ENCODE data around the gene QKI. TPM values are rescaled to one million over a fixed set of nuclear protein-coding genes. Genes with fewer than 3 reads are reported as not detected.

QKI gene
- total RNA-seq (2021; fragmentation: NEBNext Ultra II Directional; extraction: Animal tissue kit (Norgen Biotek cat#: 25700)) (183 and 187 TPM in 2 replicates), polyA plus RNA-seq (2011; rRNA removed) (181 and 192 TPM in 2 replicates), polyA minus RNA-seq (2011; rRNA and poly(A)+ RNA removed) (550 and 562 TPM in 2 replicates)
- polyA plus RNA-seq (2011; cell fraction: cytosol; rRNA removed): 139 TPM
- 515 TPM for polyA plus RNA-seq (2011; cell fraction: nucleus; rRNA removed)
- 88.8 to 150 TPM (median 131 TPM) in 4 replicates for polyA plus RNA-seq (2012, experiment 1 of 2)
- polyA plus RNA-seq (2012, experiment 2 of 2): 21.1 TPM
- 128 TPM for polyA plus RNA-seq (2013, experiment 1 of 2)
- 113 TPM for polyA plus RNA-seq (2013, experiment 2 of 2)
- polyA minus RNA-seq (2011; cell fraction: cytosol; rRNA and poly(A)+ RNA removed): 165 TPM
- polyA minus RNA-seq (2011; cell fraction: nucleus; rRNA and poly(A)+ RNA removed): 460 TPM
- long read RNA-seq, experiment 1, full-length matches to known transcripts: 13 of 99 reads
- long read RNA-seq, experiment 1, partial matches to known transcripts: 14 of 99 reads
- long read RNA-seq, experiment 1, other reads (novel, unspliced or antisense): 72 of 99 reads
- long read RNA-seq, experiment 2, full-length matches to known transcripts: 1 of 15 reads
- long read RNA-seq, experiment 2, partial matches to known transcripts: 5 of 15 reads
- long read RNA-seq, experiment 2, other reads (novel, unspliced or antisense): 9 of 15 reads

DNA sequence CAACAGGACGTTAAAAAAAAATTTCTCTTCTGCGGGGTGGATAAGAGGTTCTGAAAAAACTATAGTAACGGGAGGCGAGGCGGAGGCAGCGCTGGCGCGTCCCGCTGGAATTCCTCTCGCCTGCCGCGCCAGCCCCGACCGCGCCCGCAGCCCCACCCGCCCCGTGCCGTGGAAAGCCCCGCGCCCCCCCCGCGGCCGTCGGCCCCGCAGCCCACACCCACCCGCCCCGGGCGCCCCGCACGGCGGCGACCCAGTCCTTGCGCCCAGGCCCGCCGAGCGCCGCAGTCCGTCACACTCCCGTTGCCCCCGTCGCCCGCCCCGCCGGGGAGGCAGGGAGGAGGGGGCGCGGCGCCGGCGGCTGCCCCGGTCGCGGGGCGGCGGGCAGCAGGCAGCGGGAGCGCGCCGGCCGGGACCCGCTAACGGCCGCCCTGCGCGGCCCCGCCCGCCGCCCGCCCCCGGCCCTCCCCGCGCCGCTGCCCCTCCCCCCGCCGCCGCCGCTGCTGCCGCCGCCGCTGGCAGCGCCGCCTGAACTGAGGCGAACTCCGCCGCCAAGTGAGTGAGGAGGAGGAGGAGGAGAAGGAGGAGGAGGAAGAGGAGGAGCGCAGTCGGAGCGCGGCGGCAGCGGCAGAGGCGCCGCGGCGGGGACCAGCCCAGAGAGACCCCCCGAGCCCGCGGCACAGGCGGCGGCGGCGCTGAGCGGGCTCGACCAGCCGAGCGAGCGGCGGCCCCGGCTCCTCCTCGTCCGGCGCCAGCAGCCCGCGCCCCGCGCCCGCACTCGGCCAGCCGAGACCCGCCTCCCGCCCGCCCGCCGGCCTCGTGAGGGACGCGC lies at the start of gene QKI:
Gene QKI (plus strand): TSS at position 602 of the 829 bp plus-strand sequence. CDS start 476 bp downstream, outside the sequence.
- Histone ChIP-seq H2AK5ac (ENCODE audit: low read depth, low read length) (no peak within 1 kb of the TSS), H3K4me1 (replicated peaks in 1 of 4; ENCODE audit: control insufficient read depth in 3 of 4, insufficient read depth in 4 of 4, low read length in 3 of 4) (peaks cover 0 to 13% (median 3%) of the 10 kb centered on the region in 4 experiments; a peak in 5 of 7 replicates), H4K5ac (ENCODE audit: insufficient read length, low read depth, low read length) (peak within 1 kb of the TSS; percentile 83), H3K79me1 (ENCODE audit: low read depth, low read length) (no peaks in the 10 kb centered on the region), H3K9me3 (ENCODE audit: insufficient read depth in 2 of 2, low read depth in 1 of 2, low read length in 1 of 2) (no peaks in the 10 kb centered on the region), H4K91ac (replicated peaks; ENCODE audit: insufficient read length, low read length) (peak within 1 kb of the TSS; percentile 93), H3K9ac (replicated peaks in 1 of 4; ENCODE audit: extremely low read depth in 1 of 4, low read depth in 3 of 4, low read length in 3 of 4) (peak within 1 kb of the TSS; percentile 52 to 87 (median 68)), H3K4me3 (ENCODE audit: extremely low read depth in 1 of 4, insufficient read depth in 2 of 4, low read depth in 3 of 4, low read length in 4 of 4) (peak within 1 kb of the TSS; percentile 76 to 99 (median 80)), H2AFZ (ENCODE audit: low read length) (no peak within 1 kb of the TSS), H2BK12ac (ENCODE audit: low read depth, low read length) (0 out of 2 replicates have a peak within 1 kb of the TSS, but pooled peaks have one; percentile 31), H3K27ac (ENCODE audit: low read depth, low read length) (peak within 1 kb of the TSS; percentile 87; the same call in 1 of the 2 replicates), H2BK20ac (ENCODE audit: low read length) (no peak within 1 kb of the TSS), H3K14ac (ENCODE audit: insufficient read length) (no peak within 1 kb of the TSS), H3K27me3 (replicated peaks in 1 of 4; ENCODE audit: control insufficient read depth in 3 of 4, extremely low read depth in 1 of 4, insufficient read depth in 3 of 4, low read length in 3 of 4) (no peaks in the 10 kb centered on the region; a peak in 1 of 7 replicates), H3K18ac (ENCODE audit: extremely low read depth, low read length) (peak within 1 kb of the TSS; percentile 88; the same call in 1 of the 2 replicates), H3K4me2 (ENCODE audit: insufficient read depth in 1 of 2, low read depth in 2 of 2, low read length in 2 of 2) (peak within 1 kb of the TSS; percentile 80 to 86), H4K20me1 (replicated peaks in 1 of 2; ENCODE audit: control insufficient read depth in 1 of 2, insufficient read depth in 2 of 2, low read length in 2 of 2) (peaks cover 2% of the 10 kb centered on the region in 2 experiments), H4K8ac (ENCODE audit: extremely low read depth, insufficient read depth, low read length) (peak within 1 kb of the TSS; percentile 92; the same call in 1 of the 2 replicates), H2BK5ac (ENCODE audit: low read depth, low read length) (peak within 1 kb of the TSS; percentile 72; the same call in 1 of the 2 replicates), H3K23me2 (ENCODE audit: low read depth, low read length) (peaks cover 8% of the 10 kb centered on the region; the same call in 1 of the 2 replicates), H2BK120ac (replicated peaks; ENCODE audit: low read depth, low read length) (no peak within 1 kb of the TSS), H3K4ac (replicated peaks; ENCODE audit: insufficient read length, low read depth, low read length) (no peak within 1 kb of the TSS), H3K23ac (ENCODE audit: insufficient read length) (no peak within 1 kb of the TSS), H2BK15ac (ENCODE audit: low read length) (no peak within 1 kb of the TSS), H3K56ac (replicated peaks; ENCODE audit: insufficient read length, low read depth, low read length) (peak within 1 kb of the TSS; percentile 63), H3K36me3 (ENCODE audit: control insufficient read depth in 2 of 4, insufficient read depth in 4 of 4, low read length in 3 of 4) (no peaks in the 10 kb centered on the region), H3K79me2 (ENCODE audit: control insufficient read depth in 1 of 2, insufficient read depth in 2 of 2, low read length in 2 of 2) (peaks cover 4 to 44% of the 10 kb centered on the region in 2 experiments; a peak in 3 of 4 replicates)
- ChIA-PET POLR2A (ENCODE audit: partially characterized antibody) (interaction anchor here (0.9 to 2.1 kb wide), 2 partner anchors 9 to 398 kb away, joined by 3 to 7 read pairs; no protein-coding TSS in a partner anchor), CTCF (ENCODE audit: partially characterized antibody) (interaction anchor here (1.4 kb wide), 1 partner anchor 82 kb away, joined by 3 read pairs; no protein-coding TSS in a partner anchor)
- WGBS, 2 experiments (ENCODE audit: extremely low coverage in 1 of 2, insufficient coverage in 1 of 2, insufficient read length in 1 of 2, insufficient replicate concordance in 2 of 2, low coverage in 1 of 2, low lambda C conversion rate in 2 of 2, missing lambda C conversion rate in 1 of 2): 0% methylated on average over 7 of the region's 127 CpGs; no CpG with 5 or more reads in 1 of the 2 experiments
- FAIRE-seq (no peak), DNase-seq (ENCODE audit: low read depth in 1 of 2, low spot score in 2 of 2) (peak in 1 of 2 experiments; percentile 67)
- TF ChIP-seq POLR2AphosphoS5 (IDR thresholded peaks at IDR 0.05; ENCODE audit: low read depth, low read length): peak; percentile 72
- no peak for TF ChIP-seq ZNF274 (IDR thresholded peaks at IDR 0.05; ENCODE audit: borderline replicate concordance, extremely low read depth, low read length)
- TF ChIP-seq TAF7 (optimal IDR thresholded peaks at IDR 0.05; ENCODE audit: borderline replicate concordance, low read depth, low read length): peak; percentile 39
- TF ChIP-seq KDM5A (IDR thresholded peaks at IDR 0.05; ENCODE audit: low read length): no peak
- peak; percentile 33 for TF ChIP-seq KDM4A (IDR thresholded peaks at IDR 0.05; ENCODE audit: low read depth, low read length, severe bottlenecking)
- TF ChIP-seq RBBP5 (IDR thresholded peaks at IDR 0.05; ENCODE audit: borderline replicate concordance, low read depth, low read length): peak; percentile 29; the same call in 1 of the 2 replicates
- TF ChIP-seq HDAC6 (IDR thresholded peaks at IDR 0.05; ENCODE audit: low read depth, low read length): no peak
- TF ChIP-seq FOSL1 (IDR thresholded peaks at IDR 0.05; ENCODE audit: insufficient read depth, low read depth, low read length): no peak
